Measurements from ENCODE around the gene ZNF230.

DNA sequence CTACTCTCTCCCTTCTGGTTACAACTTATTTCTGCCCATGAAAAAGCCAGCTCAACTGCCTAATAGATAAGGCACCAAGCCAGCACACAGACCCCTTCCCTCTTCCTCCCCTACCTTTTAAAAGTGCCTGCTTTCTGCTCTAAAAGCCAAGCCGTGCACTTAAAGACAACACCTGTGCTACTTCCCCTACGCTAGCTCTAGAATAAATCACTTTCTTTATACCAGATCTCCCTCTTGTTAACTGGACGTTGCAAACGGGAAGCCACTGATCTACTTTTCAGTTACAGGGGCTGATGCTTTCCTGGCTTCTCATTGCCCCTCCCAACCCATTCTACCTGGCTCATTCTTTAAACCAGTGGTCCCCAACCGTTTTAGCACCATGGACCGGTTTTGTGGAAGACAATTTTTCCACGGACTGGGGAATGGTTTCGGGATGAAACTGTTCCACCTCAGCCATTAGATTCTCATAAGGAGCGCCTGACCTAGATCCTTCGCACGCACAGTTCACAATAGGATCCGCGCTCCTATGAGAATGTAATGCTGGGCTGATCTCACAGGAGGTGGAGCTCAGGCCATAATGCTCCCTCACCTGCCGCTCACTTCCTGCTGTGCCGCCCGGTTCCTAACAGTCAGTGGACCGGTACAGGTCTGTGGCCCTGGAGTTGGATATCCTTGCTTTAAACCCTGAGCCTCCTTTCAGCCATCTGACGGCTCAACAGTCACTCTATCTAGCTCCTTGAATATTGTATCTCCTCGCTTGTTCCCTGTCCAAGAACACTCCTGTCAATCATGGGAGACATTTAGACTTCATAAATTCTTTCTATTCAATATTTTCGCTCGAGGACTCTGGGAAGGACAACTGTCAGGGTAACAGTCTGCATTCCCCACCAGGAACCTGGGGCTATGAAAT is 48.2 kb downstream of the ZNF230 start:
- TF ChIP-seq CHD2 (IDR thresholded peaks at IDR 0.05; ENCODE audit: low read length, partially characterized antibody) (no peak), RAD21 (IDR thresholded peaks at IDR 0.05; ENCODE audit: low read length) (no peak), POLR2AphosphoS5 (IDR thresholded peaks at IDR 0.05; ENCODE audit: low read depth, low read length) (no peak), YY1 (IDR thresholded peaks at IDR 0.05; ENCODE audit: low read depth) (no peak), EP300 (IDR thresholded peaks at IDR 0.05; ENCODE audit: borderline replicate concordance in 1 of 2, low read depth in 1 of 2, low read length in 1 of 2) (no peak), RXRA (IDR thresholded peaks at IDR 0.05; ENCODE audit: borderline replicate concordance, low read depth) (no peak)
- TF ChIP-seq, protein P1, sequence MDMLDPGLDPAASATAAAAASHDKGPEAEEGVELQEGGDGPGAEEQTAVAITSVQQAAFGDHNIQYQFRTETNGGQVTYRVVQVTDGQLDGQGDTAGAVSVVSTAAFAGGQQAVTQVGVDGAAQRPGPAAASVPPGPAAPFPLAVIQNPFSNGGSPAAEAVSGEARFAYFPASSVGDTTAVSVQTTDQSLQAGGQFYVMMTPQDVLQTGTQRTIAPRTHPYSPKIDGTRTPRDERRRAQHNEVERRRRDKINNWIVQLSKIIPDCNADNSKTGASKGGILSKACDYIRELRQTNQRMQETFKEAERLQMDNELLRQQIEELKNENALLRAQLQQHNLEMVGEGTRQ (IDR thresholded peaks at IDR 0.05; ENCODE audit: borderline replicate concordance, low read depth, low read length), result no peak
- TF ChIP-seq, protein P2, sequence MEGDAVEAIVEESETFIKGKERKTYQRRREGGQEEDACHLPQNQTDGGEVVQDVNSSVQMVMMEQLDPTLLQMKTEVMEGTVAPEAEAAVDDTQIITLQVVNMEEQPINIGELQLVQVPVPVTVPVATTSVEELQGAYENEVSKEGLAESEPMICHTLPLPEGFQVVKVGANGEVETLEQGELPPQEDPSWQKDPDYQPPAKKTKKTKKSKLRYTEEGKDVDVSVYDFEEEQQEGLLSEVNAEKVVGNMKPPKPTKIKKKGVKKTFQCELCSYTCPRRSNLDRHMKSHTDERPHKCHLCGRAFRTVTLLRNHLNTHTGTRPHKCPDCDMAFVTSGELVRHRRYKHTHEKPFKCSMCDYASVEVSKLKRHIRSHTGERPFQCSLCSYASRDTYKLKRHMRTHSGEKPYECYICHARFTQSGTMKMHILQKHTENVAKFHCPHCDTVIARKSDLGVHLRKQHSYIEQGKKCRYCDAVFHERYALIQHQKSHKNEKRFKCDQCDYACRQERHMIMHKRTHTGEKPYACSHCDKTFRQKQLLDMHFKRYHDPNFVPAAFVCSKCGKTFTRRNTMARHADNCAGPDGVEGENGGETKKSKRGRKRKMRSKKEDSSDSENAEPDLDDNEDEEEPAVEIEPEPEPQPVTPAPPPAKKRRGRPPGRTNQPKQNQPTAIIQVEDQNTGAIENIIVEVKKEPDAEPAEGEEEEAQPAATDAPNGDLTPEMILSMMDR (IDR thresholded peaks at IDR 0.05), result no peak
- TF ChIP-seq, protein P3, sequence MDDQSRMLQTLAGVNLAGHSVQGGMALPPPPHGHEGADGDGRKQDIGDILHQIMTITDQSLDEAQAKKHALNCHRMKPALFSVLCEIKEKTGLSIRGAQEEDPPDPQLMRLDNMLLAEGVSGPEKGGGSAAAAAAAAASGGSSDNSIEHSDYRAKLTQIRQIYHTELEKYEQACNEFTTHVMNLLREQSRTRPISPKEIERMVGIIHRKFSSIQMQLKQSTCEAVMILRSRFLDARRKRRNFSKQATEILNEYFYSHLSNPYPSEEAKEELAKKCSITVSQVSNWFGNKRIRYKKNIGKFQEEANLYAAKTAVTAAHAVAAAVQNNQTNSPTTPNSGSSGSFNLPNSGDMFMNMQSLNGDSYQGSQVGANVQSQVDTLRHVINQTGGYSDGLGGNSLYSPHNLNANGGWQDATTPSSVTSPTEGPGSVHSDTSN (IDR thresholded peaks at IDR 0.05), result no peak
- TF ChIP-seq, protein P4, sequence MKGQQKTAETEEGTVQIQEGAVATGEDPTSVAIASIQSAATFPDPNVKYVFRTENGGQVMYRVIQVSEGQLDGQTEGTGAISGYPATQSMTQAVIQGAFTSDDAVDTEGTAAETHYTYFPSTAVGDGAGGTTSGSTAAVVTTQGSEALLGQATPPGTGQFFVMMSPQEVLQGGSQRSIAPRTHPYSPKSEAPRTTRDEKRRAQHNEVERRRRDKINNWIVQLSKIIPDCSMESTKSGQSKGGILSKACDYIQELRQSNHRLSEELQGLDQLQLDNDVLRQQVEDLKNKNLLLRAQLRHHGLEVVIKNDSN (IDR thresholded peaks at IDR 0.05; ENCODE audit: borderline replicate concordance, low read depth), result no peak
- TF ChIP-seq, protein P5, sequence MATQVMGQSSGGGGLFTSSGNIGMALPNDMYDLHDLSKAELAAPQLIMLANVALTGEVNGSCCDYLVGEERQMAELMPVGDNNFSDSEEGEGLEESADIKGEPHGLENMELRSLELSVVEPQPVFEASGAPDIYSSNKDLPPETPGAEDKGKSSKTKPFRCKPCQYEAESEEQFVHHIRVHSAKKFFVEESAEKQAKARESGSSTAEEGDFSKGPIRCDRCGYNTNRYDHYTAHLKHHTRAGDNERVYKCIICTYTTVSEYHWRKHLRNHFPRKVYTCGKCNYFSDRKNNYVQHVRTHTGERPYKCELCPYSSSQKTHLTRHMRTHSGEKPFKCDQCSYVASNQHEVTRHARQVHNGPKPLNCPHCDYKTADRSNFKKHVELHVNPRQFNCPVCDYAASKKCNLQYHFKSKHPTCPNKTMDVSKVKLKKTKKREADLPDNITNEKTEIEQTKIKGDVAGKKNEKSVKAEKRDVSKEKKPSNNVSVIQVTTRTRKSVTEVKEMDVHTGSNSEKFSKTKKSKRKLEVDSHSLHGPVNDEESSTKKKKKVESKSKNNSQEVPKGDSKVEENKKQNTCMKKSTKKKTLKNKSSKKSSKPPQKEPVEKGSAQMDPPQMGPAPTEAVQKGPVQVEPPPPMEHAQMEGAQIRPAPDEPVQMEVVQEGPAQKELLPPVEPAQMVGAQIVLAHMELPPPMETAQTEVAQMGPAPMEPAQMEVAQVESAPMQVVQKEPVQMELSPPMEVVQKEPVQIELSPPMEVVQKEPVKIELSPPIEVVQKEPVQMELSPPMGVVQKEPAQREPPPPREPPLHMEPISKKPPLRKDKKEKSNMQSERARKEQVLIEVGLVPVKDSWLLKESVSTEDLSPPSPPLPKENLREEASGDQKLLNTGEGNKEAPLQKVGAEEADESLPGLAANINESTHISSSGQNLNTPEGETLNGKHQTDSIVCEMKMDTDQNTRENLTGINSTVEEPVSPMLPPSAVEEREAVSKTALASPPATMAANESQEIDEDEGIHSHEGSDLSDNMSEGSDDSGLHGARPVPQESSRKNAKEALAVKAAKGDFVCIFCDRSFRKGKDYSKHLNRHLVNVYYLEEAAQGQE (IDR thresholded peaks at IDR 0.05; ENCODE audit: low read depth, low read length), result no peak
